GM19463 (cell line): ENCODE data around the gene SERPINB2.
A peak's percentile ranks its signal among the peaks of the same experiment; 100 is the strongest.

Experiments used
- ATAC-seq: cut with Tn5 transposase; IDR thresholded peaks from one replicate; pipeline ENCODE4 v1.9.1; 2021; ENCODE audit warnings: mild to moderate bottlenecking, moderate library complexity; ENCODE audit not compliant: unreplicated experiment

The SERPINB2 gene, protein sequence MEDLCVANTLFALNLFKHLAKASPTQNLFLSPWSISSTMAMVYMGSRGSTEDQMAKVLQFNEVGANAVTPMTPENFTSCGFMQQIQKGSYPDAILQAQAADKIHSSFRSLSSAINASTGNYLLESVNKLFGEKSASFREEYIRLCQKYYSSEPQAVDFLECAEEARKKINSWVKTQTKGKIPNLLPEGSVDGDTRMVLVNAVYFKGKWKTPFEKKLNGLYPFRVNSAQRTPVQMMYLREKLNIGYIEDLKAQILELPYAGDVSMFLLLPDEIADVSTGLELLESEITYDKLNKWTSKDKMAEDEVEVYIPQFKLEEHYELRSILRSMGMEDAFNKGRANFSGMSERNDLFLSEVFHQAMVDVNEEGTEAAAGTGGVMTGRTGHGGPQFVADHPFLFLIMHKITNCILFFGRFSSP

DNA sequence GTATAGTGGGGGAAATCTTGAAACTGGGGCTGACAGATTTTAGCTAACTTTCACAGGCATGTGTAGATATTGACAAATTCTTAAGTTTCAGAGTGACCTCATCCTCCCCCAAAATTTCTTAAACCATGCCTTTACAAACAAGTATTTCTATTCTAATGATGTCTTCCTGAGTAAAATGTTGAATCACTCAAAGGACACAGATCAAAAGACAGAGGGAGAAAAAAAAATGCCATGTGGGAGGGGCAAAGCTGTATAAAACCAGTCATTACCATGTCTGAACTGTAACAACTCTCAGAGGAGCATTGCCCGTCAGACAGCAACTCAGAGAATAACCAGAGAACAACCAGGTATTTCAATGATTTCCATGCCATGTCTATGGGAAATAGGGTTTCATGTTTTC, at the start of gene SERPINB2:
TSS of gene SERPINB2 (plus strand) at position 282 of the 400 bp plus-strand sequence. CDS start 3,740 bp downstream, outside the sequence.
- ATAC-seq = no peak

DNA sequence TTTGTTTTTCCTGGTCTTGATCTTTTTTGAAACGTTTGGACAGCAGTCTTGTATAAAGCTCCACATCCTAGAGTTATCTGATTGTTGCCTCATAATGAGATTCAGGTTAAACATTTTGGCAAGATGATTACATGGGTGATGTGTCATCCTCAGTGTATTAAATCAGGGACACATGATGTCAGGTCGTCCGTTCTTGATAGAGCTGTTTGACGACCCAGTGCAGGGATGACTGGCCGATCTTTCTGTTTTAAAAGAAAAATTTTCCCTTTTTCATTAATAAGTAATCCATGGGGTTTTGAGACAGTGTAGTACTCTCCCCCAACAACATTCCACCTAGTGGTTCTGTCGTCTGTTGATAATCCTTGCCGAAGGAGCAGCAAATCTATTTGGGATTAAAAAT, 44.5 kb upstream of the SERPINB2 start:
- peak; percentile 75 for ATAC-seq

DNA sequence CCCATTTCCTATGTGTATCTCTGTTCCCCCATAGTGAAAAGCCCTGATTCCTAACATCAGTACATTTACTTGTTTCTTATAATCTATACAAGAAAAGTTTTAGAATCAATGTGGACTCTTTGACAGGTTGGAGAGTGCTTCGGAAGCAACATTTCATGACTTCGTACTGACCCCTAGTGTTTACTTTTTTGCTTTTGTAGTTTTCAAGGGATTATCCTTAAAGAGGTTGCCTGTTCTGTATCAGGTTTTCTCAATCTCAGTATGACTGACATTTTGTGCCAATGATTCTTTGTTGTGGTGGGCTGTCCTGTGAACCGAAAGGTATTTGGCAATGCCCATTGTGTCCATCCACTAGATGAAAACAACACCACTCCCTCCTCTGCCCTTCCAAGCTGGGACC, 43.3 kb upstream of the SERPINB2 start:
- ATAC-seq = peak; percentile 56

DNA sequence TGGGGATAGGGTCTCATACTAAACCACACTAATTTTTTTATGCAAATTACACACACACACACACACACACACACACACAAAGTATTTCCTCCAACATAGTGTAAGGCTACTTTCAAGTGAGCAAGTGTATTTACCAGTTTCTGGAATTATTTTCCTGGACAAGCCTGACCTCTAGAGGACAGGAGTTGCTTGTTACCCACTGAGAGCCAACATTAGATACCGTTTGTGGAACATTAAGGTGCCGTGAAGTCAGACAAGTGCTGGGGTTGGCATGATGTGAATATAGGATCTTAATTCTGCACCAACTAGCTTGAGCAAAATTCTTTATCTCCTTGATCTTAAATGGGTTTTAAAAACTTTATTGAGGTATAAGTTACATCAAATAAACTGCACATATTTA, 39.3 kb upstream of the SERPINB2 start:
- ATAC-seq = peak; percentile 39

DNA sequence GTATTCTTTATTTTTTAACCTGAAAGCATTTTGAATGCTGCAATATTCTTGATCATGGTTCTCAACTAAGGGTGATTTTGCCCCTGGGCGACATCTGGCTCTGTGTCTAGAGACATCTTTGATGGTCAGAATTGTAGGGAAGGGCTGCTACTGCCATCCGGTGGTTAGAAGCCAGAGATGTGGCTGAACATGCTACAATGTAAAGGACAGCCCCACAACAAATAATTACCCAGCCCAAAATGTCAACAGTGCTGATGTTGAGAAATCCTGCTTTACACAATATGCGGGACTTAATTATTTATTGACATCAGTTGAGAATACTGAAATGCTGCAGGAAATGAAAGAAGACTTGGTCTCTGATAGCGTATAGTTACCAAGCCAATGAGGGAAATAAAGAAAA, 37.5 kb upstream of the SERPINB2 start:
- ATAC-seq = peak; percentile 84

DNA sequence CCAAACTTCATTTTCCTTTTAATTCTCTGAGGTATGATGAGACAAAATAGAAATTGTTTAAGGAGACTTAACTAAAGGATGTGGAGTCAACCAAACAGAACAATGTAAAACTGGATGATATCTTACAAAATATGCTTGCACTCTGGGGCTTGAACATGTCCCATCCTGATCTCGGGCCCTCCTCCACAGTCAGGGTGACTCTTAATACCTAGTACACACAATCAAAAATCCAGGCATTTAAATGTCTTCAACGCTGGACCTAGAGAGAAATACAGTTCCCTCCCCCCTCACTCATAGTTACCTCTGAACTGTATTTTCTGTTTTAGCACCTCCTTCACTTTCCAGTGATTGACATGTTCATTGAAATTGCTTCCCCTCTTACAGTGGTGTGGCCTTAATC, 36.9 kb upstream of the SERPINB2 start:
- no peak for ATAC-seq

DNA sequence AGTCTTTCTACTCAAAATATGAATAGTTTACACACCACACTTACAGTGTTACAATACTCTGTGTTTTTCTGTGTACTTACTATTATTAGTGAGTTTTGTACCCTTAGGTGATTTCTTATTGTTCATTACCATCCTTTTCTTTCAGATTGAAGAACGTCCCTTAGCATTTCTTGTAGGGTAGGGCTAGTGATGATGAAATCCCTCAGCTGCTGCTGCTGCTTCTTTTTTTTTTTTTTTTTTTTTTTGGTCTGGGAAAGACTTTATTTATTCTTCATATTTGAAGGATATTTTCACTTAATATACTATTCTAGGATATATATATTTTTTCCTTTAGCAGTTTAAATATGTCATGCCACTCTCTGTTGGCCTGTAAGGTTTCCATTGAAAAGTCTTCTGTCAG, 29.0 kb upstream of the SERPINB2 start:
- no peak for ATAC-seq

DNA sequence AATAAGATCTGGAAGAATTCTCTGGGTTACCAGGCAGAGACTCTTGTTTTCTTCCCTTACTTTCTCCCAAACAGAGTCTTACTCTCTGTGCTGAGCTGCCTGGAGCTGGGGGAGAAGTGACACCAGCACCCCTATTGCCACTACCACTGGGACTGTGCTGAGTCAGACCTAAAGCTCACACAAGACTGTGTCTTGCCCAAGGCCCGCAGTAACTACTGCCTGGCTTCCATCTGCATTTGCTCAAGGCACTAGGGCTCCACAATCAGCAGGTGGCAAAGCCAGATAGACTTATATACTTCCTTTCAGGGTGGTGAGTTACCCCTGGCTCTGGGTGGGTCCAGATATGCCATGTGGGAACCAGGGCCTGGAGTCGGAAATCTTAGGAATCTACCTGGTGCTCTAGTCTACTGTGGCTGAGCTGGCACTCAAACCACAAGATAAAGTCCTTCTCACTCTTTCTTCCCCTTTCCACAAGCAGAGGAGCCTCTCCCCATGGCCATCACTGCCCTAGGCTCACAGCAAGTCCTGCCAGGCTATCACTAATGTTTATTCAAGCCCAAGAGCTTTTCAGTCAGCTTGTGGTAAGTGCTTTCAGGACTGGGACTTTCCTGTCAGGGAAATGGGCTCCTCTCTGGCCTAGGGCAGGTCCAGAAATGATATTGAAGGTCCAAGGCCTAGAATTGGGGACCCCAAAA, 27.6 kb upstream of the SERPINB2 start:
- no peak for ATAC-seq

DNA sequence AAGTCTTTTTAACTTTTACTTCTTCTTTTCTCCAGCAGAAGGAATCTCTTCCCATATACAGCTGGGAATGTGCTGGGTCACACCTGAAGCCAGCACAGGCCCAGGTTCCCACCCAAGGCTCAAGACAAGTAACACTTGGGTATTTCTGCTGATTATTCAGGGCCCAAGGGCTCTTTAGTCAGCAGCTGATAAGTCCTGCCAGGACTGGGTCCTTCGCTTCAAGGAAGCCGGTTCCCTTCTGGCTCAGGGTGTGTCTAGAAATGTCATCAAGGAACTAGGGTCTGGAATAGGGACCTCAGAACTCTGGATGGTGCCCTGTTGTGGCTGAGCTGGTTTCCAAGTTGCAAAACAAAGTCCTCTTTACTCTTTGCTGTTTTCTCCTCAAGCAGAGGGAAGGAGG, 27.0 kb upstream of the SERPINB2 start:
- ATAC-seq = no peak

DNA sequence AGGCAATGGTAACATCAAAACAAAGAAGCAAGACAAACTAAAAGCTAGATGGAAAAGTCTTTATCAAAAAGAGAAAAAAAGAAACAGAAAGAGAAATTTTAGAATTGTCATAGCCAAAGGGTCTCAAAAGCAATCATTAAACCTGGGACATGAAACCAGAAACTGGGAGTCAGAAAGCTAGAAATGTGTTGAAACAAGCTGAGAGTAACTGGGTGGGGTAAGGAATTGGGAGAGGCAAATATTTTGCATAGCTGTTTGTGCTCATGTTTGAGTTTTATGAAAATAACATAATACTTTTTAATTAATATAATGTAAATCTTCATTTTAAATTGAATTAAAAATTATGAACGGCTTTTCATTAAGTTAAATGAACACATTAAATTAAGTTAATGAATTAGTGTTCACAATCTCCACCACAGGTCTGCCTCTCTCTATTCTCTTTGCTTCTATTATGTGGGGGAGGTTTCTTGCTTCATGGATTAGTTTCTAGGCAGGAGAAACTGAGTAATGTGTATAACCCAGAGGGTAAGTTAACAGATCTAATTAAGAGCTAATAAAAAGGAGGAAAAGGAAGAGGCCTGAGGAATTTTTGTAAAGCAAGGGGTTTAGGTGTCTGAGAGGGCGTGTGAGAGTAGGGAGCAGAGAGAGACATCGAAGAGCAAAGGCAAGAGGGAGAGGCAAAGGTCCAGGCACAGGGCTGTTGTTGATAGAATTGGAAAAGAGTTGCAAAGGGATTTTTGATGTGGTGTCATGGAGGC, 20.0 kb upstream of the SERPINB2 start:
- ATAC-seq = no peak

DNA sequence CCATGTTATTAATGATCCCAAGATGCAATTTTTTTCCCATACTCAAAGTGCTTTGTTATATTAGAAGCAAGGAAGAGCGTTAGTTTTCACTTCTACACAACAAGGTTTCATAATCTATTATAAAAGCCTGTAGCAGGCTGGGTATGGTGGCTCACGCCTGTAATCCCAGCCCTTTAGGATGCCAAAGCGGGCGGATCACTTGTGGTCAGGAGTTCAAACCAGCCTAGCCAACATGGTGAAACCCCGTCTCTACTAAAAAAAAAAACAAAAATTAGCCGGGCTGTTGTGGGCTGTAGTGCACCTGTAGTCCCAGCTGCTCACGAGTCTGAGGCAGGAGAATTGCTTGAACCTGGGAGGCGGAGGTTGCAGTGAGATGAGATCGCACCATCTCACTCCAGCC, 19.0 kb upstream of the SERPINB2 start:
- no peak for ATAC-seq

DNA sequence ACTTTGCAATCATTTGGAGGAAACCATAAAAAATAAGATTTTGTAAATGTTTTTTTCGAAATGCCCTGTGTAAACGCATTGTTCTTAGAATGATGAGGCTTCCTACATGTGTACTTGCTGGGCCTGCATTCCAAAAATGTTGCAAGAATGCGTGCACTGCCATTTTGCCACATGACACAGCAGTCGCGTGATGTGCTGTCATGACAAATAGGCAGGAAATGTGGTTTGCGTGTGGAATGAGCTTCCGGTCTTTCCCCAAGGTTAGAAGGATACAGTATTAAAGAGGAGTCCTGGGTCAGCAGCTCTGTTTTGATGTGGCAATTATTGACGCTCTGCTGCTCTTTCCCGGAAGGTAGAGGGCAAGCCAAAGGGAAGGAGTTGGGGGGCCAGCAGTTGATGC, 18.1 kb upstream of the SERPINB2 start:
- no peak for ATAC-seq

DNA sequence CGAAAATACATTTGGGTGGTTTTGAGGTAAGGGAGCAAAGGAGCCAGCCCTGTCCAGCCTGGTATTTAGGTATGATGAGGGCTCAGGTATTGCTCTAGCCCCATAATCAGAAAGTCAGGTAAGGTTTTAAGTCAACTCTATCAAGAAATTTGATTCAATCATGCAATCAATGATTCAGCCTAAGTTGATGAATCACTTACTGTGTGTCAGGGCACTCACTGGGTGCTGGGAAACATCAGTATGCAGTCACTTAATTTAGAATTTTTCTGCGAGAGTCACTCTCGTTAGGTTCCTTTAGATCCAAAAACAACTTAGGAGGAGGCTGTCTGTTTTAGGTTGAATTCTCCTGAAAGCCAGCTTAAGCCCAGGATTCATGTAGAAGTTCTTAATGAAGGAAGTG, 17.7 kb upstream of the SERPINB2 start:
- no peak for ATAC-seq

DNA sequence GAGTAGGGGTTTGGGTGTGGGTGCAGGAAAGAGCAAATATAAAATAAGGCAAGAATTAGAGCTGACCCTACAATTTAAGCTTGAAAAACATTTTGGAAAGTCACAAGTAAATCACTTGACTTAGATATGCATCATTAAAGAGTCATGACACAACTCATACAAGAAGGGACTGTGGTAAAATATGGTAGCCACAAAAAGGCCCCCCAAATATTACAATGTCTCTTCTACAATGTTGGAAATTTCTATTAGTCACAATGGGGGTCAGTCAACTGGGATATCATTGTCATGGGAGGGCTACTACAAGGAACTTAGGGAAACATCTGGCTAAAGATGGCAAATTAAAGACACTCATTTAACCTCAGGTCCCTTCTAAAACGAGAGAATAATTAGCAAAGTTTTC, 15.7 kb upstream of the SERPINB2 start:
- no peak for ATAC-seq

DNA sequence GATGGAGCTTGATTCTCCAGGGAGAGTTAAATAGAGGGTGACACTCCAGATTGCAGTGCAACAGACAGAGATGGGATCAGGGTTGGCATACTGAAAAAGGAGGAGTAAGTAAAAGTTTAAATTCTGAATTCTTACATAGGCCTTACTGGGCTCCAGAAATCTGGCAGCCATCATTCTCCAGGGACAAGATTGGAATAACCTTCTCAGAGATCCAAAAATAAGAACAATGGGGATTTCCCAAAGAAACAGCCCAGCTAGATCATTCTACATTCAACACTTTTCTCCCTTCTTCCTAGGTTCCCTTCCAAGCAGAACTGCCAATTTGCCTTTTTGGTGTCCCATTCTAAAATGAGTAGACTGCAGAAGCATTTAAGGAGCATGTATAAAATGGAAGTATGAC, 14.9 kb upstream of the SERPINB2 start:
- ATAC-seq = no peak

DNA sequence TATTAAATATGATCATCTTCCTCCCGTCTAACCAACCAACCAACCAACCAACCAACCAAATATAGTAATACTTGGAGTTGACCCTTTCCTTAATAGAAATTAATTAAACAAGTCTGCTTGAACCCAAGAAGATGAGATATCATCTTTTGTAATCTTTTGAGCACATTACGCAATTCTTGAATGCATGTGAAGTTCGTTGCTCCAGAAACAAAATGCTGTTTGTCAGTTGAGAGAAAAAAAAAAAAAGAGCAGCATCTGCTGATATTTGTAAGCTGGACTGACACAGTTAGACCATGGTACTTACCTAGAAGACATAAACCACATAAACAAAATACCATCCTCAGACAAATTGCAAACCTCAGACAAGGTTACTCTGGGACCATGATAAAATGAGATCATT, 9.2 kb upstream of the SERPINB2 start:
- no peak for ATAC-seq

DNA sequence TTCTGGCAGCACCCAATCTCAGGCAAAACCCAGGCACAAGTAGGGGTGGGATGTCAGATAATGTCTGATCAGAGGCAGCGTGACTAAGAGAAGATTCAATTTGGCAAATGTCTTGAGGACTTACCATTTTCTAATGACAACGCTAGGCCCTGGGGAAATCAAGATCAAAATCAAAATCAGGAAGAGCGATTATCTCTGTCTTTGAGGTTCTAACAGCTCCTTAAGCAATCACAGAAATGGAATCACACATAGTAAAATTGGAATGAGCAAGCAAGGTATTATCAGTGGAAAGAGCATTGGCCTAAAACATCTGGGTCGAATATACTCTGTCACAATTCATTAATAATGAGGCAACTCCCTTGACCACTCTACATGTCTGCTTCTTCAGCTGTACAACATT, 8.6 kb upstream of the SERPINB2 start:
- no peak for ATAC-seq

DNA sequence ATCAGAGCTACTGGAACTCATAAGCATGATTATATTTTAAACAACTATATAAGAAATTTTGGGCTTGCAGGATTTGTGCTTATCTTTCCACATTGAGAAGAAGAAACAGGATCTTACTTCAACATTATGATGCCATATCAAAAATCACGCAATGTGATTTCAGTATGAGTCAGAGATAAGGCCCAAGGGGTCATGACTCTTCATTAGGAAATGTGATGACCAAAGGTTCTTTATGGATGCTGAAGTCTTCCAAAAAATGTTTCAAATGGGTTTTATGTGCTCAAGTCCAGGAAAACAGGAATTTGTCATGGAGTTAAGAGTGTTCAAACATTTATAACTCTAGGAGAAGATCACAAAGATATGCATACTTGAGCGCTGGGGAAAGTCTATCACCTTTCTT, 7.8 kb upstream of the SERPINB2 start:
- ATAC-seq = no peak

DNA sequence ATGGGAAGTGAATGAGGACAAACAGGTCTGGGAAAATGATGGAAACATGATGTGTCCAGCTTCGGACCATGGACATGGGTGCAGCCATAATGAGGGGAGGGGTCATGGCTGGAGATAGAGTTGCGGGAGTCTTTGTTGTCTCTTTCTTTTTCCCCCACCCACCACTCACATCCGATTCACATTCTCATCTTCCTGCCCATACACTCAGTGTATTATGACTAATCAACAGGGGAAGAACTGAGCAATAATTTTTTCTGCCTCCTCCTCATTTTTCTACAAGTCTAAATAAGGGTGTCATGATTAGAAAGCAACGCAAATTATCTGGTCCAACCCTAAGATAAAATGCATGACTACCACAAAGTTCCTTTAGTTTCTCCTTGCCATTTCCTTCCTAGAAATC, 5.7 kb upstream of the SERPINB2 start:
- ATAC-seq = no peak

DNA sequence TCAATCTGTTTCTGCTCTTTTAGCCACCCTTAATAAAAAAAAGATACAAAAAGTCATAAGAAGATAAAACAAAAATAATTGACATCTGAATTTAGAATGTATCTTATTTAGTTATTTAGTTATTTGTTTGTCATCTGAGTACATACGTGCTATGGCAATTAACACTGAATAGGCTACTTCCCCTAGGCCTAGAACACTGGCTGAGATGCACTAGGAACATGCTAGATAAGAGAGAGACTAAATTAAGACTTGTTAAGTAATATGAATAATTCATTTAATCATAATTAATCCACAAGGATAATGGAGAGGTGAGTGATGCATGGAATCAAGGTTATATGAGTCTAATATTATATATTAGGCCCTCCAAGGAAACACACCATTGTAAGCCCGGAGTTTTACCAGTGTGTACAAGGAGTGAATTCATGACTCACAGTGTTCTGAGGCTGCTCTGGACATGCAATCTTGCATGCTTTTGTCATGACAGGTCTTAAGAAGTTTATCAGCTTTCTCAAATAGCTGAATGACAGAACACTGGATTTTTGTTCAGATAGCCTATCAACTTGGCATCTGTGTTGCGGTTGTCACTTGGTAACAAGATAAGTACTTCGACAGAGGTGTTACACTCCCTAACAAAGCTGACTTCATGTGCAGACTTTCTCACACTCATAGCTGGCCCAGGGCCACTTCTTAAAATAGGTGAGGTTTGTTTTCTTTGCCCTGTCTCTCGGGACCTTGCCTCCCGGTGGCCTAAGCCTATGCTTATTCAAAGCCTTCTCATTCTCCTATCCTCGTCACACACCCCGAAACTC, 5.0 kb upstream of the SERPINB2 start:
- ATAC-seq = peak; percentile 63

DNA sequence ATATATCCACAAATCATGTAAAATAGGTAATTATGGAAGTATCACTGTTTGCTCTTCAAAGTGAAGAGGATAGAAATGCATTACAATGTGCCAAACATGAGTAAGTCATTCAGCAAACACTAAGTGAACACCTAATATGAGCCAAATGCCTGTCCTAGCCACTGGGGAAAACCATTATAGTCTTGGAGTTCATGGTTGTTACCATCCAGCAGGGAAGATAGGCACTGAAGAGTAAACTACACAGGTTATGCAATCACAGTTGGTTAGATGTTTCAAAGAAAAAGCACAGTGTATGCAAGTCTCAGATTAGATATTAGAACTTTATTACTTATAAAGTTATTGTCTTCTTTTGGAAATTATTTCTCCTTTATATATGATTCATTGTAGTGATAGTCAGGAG, 3.9 kb upstream of the SERPINB2 start:
- ATAC-seq = no peak
